Colonic mucosa (tissue), 4 donors: ENCODE measurements around the gene BCL2L11. TPM values are rescaled to one million over a fixed set of nuclear protein-coding genes. Genes with fewer than 3 reads are reported as not detected.

Source experiments
- DNase-seq: peaks from one replicate; pipeline ENCODE4 v3.0.0-alpha.2; 2020
- H3K27ac ChIP-seq: fragments of 200-600 bp; one replicate; pipeline ENCODE4 v1.8.0; 2021
- H3K27me3 ChIP-seq: fragments of 200-600 bp; one replicate; pipeline ENCODE4 v1.8.0; 2021
- H3K36me3 ChIP-seq: fragments of 200-600 bp; one replicate; pipeline ENCODE4 v1.8.0; 2021
- H3K4me1 ChIP-seq: fragments of 200-600 bp; one replicate; pipeline ENCODE4 v1.8.0; 2021; ENCODE audit warnings: mild to moderate bottlenecking
- H3K4me3 ChIP-seq: fragments of 200-600 bp; one replicate; pipeline ENCODE4 v1.8.0; 2021
- H3K9ac ChIP-seq, 2 donors: one replicate each; pipeline ENCODE4 v1.7.0; 2013; ENCODE audit warnings: control low read depth in 2 of 2, low read depth in 2 of 2, low read length in 2 of 2
- H3K9me3 ChIP-seq: fragments of 200-600 bp; one replicate; pipeline ENCODE4 v1.8.0; 2021
- intact Hi-C: fragments of 100-400 bp; cut with DNase I; formaldehyde crosslinking; loops from one replicate; pipeline ENCODE4 v1.14.1; 2022
- total RNA-seq, 2 donors: library from RNA; stranded (reverse); fragmentation: NEBNext Ultra II Directional in 1 of 2; extraction: Animal tissue kit (Norgen Biotek cat#: 25700) in 1 of 2; gene quantifications; one replicate each; pipeline ENCODE4 v1.2.1, GENCODE V29; 2021
- TF ChIP-seq, protein P1 (sequence below): fragments of 200-600 bp; IDR thresholded peaks from one replicate; pipeline ENCODE4 v1.8.0; 2022; ENCODE audit warnings: antibody characterized with exemption, mild to moderate bottlenecking
- donor health status: healthy.
- donor health status: DM: no; HTN: no; CAD: no.
- donor health status: DM: no; HTN: no; CAD: no.

The BCL2L11 gene
- total RNA-seq, 2 donors from 2014 or later: 21.3 to 31.7 TPM

DNA sequence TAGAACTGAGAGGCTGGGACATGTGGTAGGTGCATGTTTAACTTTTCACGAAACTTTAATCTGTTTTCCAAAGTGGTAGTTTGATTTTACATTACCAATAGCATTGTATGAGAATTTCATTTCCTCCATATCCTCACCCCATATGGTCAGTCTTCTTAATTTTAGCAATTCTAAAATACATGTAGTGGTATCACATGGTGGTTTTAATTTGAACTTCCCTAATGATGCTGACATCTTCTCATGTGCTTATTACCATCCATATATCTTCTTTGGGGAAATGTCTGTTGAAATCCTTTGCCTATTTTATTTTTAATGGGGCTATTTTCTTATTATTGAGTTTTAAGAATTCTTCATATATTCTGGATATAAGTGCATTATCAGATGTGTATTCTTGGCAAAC, 89.3 kb downstream of the BCL2L11 start:
- no peak overlapping the region for H3K27ac ChIP-seq
- H3K9me3 ChIP-seq: no peaks in the 10 kb centered on the region
- H3K36me3 ChIP-seq: no peaks in the 10 kb centered on the region
- intact Hi-C loops: no loop called here
- H3K9ac ChIP-seq: no peak overlapping the region
- no peak for DNase-seq
- no peaks in the 10 kb centered on the region for H3K4me1 ChIP-seq
- TF ChIP-seq, protein P1, sequence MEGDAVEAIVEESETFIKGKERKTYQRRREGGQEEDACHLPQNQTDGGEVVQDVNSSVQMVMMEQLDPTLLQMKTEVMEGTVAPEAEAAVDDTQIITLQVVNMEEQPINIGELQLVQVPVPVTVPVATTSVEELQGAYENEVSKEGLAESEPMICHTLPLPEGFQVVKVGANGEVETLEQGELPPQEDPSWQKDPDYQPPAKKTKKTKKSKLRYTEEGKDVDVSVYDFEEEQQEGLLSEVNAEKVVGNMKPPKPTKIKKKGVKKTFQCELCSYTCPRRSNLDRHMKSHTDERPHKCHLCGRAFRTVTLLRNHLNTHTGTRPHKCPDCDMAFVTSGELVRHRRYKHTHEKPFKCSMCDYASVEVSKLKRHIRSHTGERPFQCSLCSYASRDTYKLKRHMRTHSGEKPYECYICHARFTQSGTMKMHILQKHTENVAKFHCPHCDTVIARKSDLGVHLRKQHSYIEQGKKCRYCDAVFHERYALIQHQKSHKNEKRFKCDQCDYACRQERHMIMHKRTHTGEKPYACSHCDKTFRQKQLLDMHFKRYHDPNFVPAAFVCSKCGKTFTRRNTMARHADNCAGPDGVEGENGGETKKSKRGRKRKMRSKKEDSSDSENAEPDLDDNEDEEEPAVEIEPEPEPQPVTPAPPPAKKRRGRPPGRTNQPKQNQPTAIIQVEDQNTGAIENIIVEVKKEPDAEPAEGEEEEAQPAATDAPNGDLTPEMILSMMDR: no peak
- no peak overlapping the region for H3K4me3 ChIP-seq
- no peaks in the 10 kb centered on the region for H3K27me3 ChIP-seq

DNA sequence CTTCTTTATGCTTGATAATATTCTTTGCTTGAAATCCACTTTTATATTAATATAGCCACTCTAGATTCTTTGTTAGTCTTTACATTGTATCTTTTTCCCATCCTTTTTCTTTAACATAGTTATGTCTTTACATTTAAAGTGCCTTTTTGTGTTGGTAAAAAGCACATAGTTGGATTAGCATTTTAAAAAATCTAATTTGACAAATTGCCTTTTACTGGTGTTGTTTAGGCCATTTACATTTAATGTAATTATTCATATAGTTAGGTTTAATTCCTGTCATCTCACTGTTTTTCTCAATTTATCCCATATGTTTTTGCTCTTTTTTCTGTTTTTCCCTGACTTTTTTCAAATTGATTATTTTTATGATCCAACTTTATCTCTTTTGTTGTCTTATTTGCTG, 93.2 kb downstream of the BCL2L11 start:
- no peak overlapping the region for H3K4me3 ChIP-seq
- H3K27ac ChIP-seq: no peak overlapping the region
- intact Hi-C loops: no loop called here
- H3K4me1 ChIP-seq: no peaks in the 10 kb centered on the region
- DNase-seq: no peak
- no peaks in the 10 kb centered on the region for H3K36me3 ChIP-seq
- TF ChIP-seq, protein P1: no peak
- no peaks in the 10 kb centered on the region for H3K9me3 ChIP-seq
- H3K27me3 ChIP-seq: no peaks in the 10 kb centered on the region
- no peak overlapping the region for H3K9ac ChIP-seq

DNA sequence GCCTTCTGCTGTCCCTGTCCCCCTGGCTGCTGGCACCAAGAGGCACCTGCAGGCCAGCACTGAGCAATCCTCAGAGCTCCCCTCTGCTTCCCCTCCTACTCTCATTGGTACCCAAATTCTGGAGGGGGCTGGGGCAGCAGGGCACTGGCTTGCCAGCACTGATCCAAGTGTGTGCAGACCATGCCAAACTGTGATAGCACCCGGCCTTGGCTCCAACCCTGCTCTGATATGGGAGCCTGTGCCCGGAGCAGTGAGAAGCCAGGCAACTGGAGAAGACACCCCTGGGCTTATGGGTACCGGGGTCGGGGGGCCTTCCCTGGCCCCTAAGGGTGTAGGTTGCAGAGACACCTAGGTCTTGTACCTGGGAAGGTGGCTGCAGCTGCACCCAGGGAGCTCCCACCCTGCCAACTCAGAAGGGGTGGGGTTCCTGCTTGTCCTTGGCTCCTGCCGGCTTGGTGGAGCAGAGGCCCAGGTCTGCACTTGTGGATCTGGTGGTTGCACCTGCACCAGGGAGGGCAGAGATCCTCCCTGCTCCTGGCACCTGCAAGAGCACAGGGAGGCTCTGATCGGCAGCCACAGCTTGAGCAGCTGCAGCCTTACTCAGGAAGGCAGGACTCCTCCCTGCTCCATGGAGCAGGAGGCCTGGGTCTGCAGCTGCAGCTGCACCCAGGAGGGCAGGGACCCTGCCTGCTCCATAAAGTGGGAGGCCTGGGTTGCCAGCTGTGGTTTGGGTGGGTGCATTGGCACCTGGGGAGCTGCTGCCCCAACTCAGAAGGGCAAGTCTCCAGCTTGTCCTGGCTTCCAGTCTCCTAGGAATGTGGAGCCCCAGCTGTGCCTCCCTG, 96.3 kb downstream of the BCL2L11 start:
- Histone ChIP-seq H3K9ac (no peak overlapping the region), H3K9me3 (no peaks in the 10 kb centered on the region), H3K36me3 (no peaks in the 10 kb centered on the region), H3K27ac (no peak overlapping the region), H3K4me3 (no peak overlapping the region), H3K27me3 (no peaks in the 10 kb centered on the region), H3K4me1 (no peaks in the 10 kb centered on the region)
- TF ChIP-seq, protein P1: no peak
- no peak for DNase-seq
- intact Hi-C loops: no loop called here
